HG02840 (cell line): ENCODE data around the gene INO80D.

ENCODE experiments used
- ATAC-seq: cut with Tn5 transposase; IDR thresholded peaks from one replicate; pipeline ENCODE4 v1.9.1; 2021; ENCODE audit warnings: mild to moderate bottlenecking, moderate library complexity, moderate number of reproducible peaks; ENCODE audit not compliant: unreplicated experiment, low FRiP score

Gene INO80D

GRCh38 chr2:205948496-205948837 is 137.5 kb downstream of the INO80D start:
- ATAC-seq: no peak

DNA sequence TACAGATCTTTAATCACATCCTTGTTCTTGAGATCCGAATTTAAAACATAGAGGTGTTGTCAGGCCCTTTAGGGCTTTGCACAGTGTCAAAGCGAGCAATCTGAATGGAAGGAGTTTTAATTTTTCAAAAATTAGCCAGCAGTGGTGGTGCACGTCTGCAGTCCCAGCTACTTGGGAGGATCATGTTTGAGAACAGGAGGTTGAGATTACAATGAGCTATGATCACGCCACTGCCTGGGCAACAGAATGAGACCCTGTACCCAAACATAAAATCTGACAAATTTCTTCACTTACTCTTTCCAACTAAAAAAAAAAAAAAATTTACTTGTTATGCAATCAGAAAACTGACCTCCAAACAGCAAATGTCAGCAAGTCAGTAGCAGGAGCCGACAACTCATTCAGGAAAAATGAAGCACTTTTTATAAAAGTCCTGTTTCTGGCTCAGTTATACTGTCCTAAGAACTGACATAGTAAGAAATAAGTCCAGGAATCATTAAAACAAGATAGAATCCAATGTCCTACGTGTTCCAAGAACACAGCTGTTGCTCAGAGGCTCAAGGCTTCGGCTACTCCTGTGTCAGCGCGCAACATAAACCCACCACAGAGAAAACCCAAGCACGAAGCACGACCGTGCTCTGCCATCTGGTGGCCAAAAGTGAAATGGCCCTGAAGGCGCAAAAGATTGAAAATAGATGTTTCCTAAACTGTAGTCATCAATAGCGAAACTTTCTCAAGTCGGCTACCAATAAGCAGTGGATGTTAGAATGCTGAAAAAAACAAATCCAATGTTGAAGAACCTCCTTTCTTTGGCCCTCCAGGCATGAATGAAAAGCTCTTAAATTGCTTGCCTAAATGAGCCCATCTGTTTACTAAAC is 138.1 kb downstream of the INO80D start:
- no peak for ATAC-seq

- ATAC-seq: no peak
Observed at GRCh38 chr2:205946226-205946625, 139.7 kb downstream of the INO80D start.
